Measurements from ENCODE around the gene WDR37. TPM values are rescaled to one million over a fixed set of nuclear protein-coding genes. Genes with fewer than 3 reads are reported as not detected.

The WDR37 gene
- total and polyA plus RNA-seq, 9 of the 15 experiments (the other 6 are each of a cell fraction or from before 2014, with no cell fraction given): 2.3 to 11.6 (median 6.7) TPM

DNA sequence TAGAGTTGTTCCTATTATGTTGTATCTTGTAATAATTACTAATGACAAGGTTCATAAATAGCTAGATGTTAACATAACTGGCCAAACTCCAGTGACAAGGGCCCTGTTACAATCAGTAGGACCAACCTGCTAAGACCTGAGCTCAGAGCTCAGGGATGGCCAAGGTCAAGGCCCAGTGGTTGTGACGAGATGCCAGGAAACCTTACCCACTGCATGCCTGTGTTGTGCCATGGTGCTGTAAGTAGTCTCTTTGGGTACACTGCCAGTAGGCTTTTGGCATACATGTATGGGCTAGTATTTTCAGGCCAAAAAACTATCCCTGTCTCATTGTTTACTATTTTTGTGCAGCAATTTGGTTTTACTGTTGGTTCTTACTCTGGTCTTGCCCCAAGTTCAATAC, 22.6 kb upstream of the WDR37 start:
- Histone ChIP-seq H3K9ac (ENCODE audit: insufficient read depth in 1 of 2, low read depth in 2 of 2, low read length in 2 of 2) (no peak overlapping the region), H3K9me1 (ENCODE audit: control insufficient read depth, insufficient read depth, low read length) (no peaks in the 10 kb centered on the region), H4K20me1 (replicated peaks; ENCODE audit: control insufficient read depth, insufficient read depth, low read length) (no peaks in the 10 kb centered on the region; the same call in 1 of the 2 replicates), H3K4me2 (ENCODE audit: insufficient read depth, low read length) (no peak overlapping the region), H3K4me1 (replicated peaks in 1 of 2; ENCODE audit: control insufficient read depth in 2 of 2, insufficient read depth in 2 of 2, low read length in 2 of 2) (peaks cover 2 to 3% of the 10 kb centered on the region in 2 experiments; a peak in 2 of 5 replicates), H3K9me3 (replicated peaks; ENCODE audit: control insufficient read depth, insufficient read depth, low read depth, low read length) (no peaks in the 10 kb centered on the region), H3K36me3 (ENCODE audit: control insufficient read depth, insufficient read depth, low read length) (peaks cover 8% of the 10 kb centered on the region; the same call in 1 of the 3 replicates), H3K4me3 (no peak overlapping the region), H3K27ac (ENCODE audit: extremely low read depth, low read depth, low read length) (no peak overlapping the region), H3K79me2 (ENCODE audit: control insufficient read depth, insufficient read depth, low read length) (no peaks in the 10 kb centered on the region), H3K27me3 (ENCODE audit: control insufficient read depth in 2 of 2, insufficient read depth in 2 of 2, low read length in 2 of 2) (no peaks in the 10 kb centered on the region), H2AFZ (ENCODE audit: low read depth, low read length) (no peak overlapping the region)
- BruUV-seq (replicated peaks): no TSS peak
- WGBS (ENCODE audit: insufficient coverage, low coverage, missing lambda C conversion rate): 69% methylated on average over 1 of the region's 1 CpG
- FAIRE-seq (no peak), DNase-seq (ENCODE audit: extremely low read depth in 1 of 4, low spot score in 3 of 4) (no peak), ATAC-seq (no peak)
- TF ChIP-seq U2AF1 (optimal IDR thresholded peaks at IDR 0.05; ENCODE audit: low read depth, low read length) (no peak), ELF2 (CRISPR knock-in tag; IDR thresholded peaks at IDR 0.05) (no peak), ZNF12 (CRISPR knock-in tag; IDR thresholded peaks at IDR 0.05) (no peak), ZNF695 (CRISPR knock-in tag; IDR thresholded peaks at IDR 0.05) (no peak), ZZZ3 (IDR thresholded peaks at IDR 0.05) (no peak)
- TF ChIP-seq, protein P1, sequence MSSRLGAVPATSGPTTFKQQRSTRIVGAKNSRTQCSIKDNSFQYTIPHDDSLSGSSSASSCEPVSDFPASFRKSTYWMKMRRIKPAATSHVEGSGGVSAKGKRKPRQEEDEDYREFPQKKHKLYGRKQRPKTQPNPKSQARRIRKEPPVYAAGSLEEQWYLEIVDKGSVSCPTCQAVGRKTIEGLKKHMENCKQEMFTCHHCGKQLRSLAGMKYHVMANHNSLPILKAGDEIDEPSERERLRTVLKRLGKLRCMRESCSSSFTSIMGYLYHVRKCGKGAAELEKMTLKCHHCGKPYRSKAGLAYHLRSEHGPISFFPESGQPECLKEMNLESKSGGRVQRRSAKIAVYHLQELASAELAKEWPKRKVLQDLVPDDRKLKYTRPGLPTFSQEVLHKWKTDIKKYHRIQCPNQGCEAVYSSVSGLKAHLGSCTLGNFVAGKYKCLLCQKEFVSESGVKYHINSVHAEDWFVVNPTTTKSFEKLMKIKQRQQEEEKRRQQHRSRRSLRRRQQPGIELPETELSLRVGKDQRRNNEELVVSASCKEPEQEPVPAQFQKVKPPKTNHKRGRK (tag; IDR thresholded peaks at IDR 0.05): no peak
- TF ChIP-seq, protein P2, sequence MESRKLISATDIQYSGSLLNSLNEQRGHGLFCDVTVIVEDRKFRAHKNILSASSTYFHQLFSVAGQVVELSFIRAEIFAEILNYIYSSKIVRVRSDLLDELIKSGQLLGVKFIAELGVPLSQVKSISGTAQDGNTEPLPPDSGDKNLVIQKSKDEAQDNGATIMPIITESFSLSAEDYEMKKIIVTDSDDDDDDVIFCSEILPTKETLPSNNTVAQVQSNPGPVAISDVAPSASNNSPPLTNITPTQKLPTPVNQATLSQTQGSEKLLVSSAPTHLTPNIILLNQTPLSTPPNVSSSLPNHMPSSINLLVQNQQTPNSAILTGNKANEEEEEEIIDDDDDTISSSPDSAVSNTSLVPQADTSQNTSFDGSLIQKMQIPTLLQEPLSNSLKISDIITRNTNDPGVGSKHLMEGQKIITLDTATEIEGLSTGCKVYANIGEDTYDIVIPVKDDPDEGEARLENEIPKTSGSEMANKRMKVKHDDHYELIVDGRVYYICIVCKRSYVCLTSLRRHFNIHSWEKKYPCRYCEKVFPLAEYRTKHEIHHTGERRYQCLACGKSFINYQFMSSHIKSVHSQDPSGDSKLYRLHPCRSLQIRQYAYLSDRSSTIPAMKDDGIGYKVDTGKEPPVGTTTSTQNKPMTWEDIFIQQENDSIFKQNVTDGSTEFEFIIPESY (CRISPR knock-in tag; IDR thresholded peaks at IDR 0.05): no peak
- TF ChIP-seq, protein P3, sequence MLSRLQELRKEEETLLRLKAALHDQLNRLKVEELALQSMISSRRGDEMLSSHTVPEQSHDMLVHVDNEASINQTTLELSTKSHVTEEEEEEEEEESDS (CRISPR knock-in tag; IDR thresholded peaks at IDR 0.05): no peak
- ChIA-PET POLR2A (interaction anchor here (0.9 kb wide), 1 partner anchor 15 kb away, joined by 3 read pairs; the partner anchor contains the start of gene IDI1), CTCF (ENCODE audit: low intra/inter-chr PET ratio) (no interaction called here)
- intact Hi-C loops (cut with micrococcal nuclease) (no loop called here), in situ Hi-C loops (cut with MboI) (no loop called here)

Measured in K562 (cell line).